IMR-90 (cell line): ENCODE data around the gene CAPNS2. TPM values are rescaled to one million over a fixed set of nuclear protein-coding genes. Genes with fewer than 3 reads are reported as not detected.

Source experiments
- ATAC-seq: fragments of 200-7000 bp; cut with Tn5 transposase; 2 replicates; pipeline ENCODE4 v1.9.1; 2020; ENCODE audit warnings: low read depth, mild to moderate bottlenecking, moderate library complexity
- BruUV-seq: library from RNA; stranded (reverse); fragments of 400-500 nt; replicated peaks from 2 replicates; lab custom pipeline; 2021; lab: Mats Ljungman, UMichigan
- CTCF ChIA-PET: fragments of 300-600 bp; formaldehyde crosslinking; extraction: SDS; loops from one replicate; lab custom pipeline; 2021; ENCODE audit warnings: antibody characterized with exemption; lab: Yijun Ruan, JAX
- POLR2A ChIA-PET: fragments of 300-600 bp; sonication (Branson Sonifier 250); formaldehyde crosslinking; loops from one replicate; lab custom pipeline; 2022; ENCODE audit warnings: antibody characterized with exemption; ENCODE audit not compliant: unreplicated experiment; lab: Charles Lee
- DNase-seq: peaks from one replicate; pipeline ENCODE4 v3.0.0; 2013
- H2AFZ ChIP-seq: replicated peaks from 2 replicates; pipeline ENCODE3; 2013; ENCODE audit warnings: low read length, mild to moderate bottlenecking; ENCODE audit not compliant: poor library complexity
- H2AK5ac ChIP-seq: 2 replicates; pipeline ENCODE4 v1.6.1; 2013; ENCODE audit warnings: low read depth, low read length, inconsistent platforms
- H2AK9ac ChIP-seq: replicated peaks from 2 replicates; pipeline ENCODE3; 2013; ENCODE audit warnings: mild to moderate bottlenecking, low read depth, low read length, moderate library complexity; ENCODE audit not compliant: poor library complexity
- H2BK120ac ChIP-seq: 2 replicates; pipeline ENCODE4 v1.6.1; 2013; ENCODE audit warnings: low read depth, low read length, inconsistent platforms
- H2BK15ac ChIP-seq: 3 replicates; pipeline ENCODE4 v1.6.1; 2013; ENCODE audit warnings: low read depth, low read length, inconsistent platforms
- H2BK20ac ChIP-seq: 2 replicates; pipeline ENCODE4 v1.6.1; 2013; ENCODE audit warnings: low read depth, mild to moderate bottlenecking, inconsistent platforms, low read length, moderate library complexity
- H2BK5ac ChIP-seq: 2 replicates; pipeline ENCODE4 v1.6.1; 2013; ENCODE audit warnings: mild to moderate bottlenecking, low read depth, low read length, inconsistent platforms; ENCODE audit not compliant: poor library complexity, severe bottlenecking
- H3K14ac ChIP-seq: replicated peaks from 2 replicates; pipeline ENCODE4 v1.6.1; 2013; ENCODE audit warnings: low read depth, low read length, inconsistent platforms
- H3K18ac ChIP-seq: 2 replicates; pipeline ENCODE4 v1.6.1; 2013; ENCODE audit warnings: low read depth, low read length, control low read depth
- H3K23ac ChIP-seq: 2 replicates; pipeline ENCODE4 v1.6.1; 2013; ENCODE audit warnings: low read depth, low read length, inconsistent platforms
- H3K27ac ChIP-seq: 2 replicates; pipeline ENCODE4 v1.5.1; 2013; ENCODE audit warnings: mild to moderate bottlenecking, control low read depth, low read length; ENCODE audit not compliant: insufficient read depth
- H3K27me3 ChIP-seq: 2 replicates; pipeline ENCODE4 v1.6.1; 2013; ENCODE audit warnings: low read length; ENCODE audit not compliant: control insufficient read depth, insufficient read depth
- H3K36me3 ChIP-seq: 2 replicates; pipeline ENCODE4 v1.6.1; 2013; ENCODE audit warnings: low read length, mixed read lengths; ENCODE audit not compliant: control insufficient read depth, insufficient read depth
- H3K4ac ChIP-seq: 2 replicates; pipeline ENCODE4 v1.6.1; 2013; ENCODE audit warnings: low read depth, low read length, inconsistent platforms
- H3K4me1 ChIP-seq: 2 replicates; pipeline ENCODE4 v1.6.1; 2013; ENCODE audit warnings: low read length, mixed read lengths; ENCODE audit not compliant: control insufficient read depth, insufficient read depth
- H3K4me2 ChIP-seq: 2 replicates; pipeline ENCODE4 v1.6.1; 2013; ENCODE audit warnings: low read depth, mild to moderate bottlenecking, control low read depth, low read length, moderate library complexity
- H3K4me3 ChIP-seq: 2 replicates; pipeline ENCODE4 v1.5.1; 2013; ENCODE audit warnings: low read depth, mild to moderate bottlenecking, control low read depth, low read length, moderate library complexity; ENCODE audit not compliant: insufficient read depth
- H3K56ac ChIP-seq: 2 replicates; pipeline ENCODE4 v1.6.1; 2013; ENCODE audit warnings: low read length, inconsistent platforms; ENCODE audit not compliant: insufficient read depth; ENCODE audit errors: extremely low read depth
- H3K79me1 ChIP-seq, 2 experiments: 2 replicates each; pipeline ENCODE4 v1.6.1; 2013; ENCODE audit warnings: low read length in 2 of 2, inconsistent platforms in 1 of 2, low read depth in 1 of 2
- H3K9ac ChIP-seq: 2 replicates; pipeline ENCODE4 v1.6.1; 2013; ENCODE audit warnings: low read depth, low read length, control low read depth
- H3K9me1 ChIP-seq: 2 replicates; pipeline ENCODE4 v1.6.1; 2013; ENCODE audit warnings: low read length, inconsistent platforms; ENCODE audit not compliant: insufficient read depth
- H3K9me3 ChIP-seq: 2 replicates; pipeline ENCODE4 v1.6.1; 2013; ENCODE audit warnings: low read length; ENCODE audit not compliant: control insufficient read depth, insufficient read depth
- H4K20me1 ChIP-seq: 2 replicates; pipeline ENCODE4 v1.6.1; 2013; ENCODE audit warnings: low read length, inconsistent platforms; ENCODE audit not compliant: insufficient read depth
- H4K5ac ChIP-seq: 2 replicates; pipeline ENCODE4 v1.6.1; 2013; ENCODE audit warnings: mild to moderate bottlenecking, low read depth, low read length, control low read depth
- H4K8ac ChIP-seq, 2 experiments: 2 replicates each; pipeline ENCODE4 v1.6.1; 2013; ENCODE audit warnings: low read depth in 2 of 2, low read length in 2 of 2, control low read depth in 1 of 2, inconsistent platforms in 1 of 2
- H4K91ac ChIP-seq: 2 replicates; pipeline ENCODE4 v1.6.1; 2013; ENCODE audit warnings: low read depth, low read length, inconsistent platforms; ENCODE audit not compliant: insufficient read depth
- BHLHE40 ChIP-seq: fragments of 150-350 bp; IDR thresholded peaks from 2 replicates; pipeline ENCODE4 v1.6.1; 2016; ENCODE audit warnings: mild to moderate bottlenecking, low read depth, low read length
- CEBPB ChIP-seq: IDR thresholded peaks from 2 replicates; pipeline ENCODE4 v1.6.1; 2012; ENCODE audit warnings: low read depth, low read length, improper control_type of control experiment
- NFE2L2 ChIP-seq: fragments of 150-350 bp; IDR thresholded peaks from 2 replicates; pipeline ENCODE4 v1.6.1; 2016; ENCODE audit warnings: low read depth, mild to moderate bottlenecking, low read length
- RAD21 ChIP-seq: IDR thresholded peaks from 2 replicates; pipeline ENCODE4 v1.6.1; 2012; ENCODE audit warnings: low read length, improper control_type of control experiment
- RCOR1 ChIP-seq: IDR thresholded peaks from 2 replicates; pipeline ENCODE4 v1.6.1; 2012; ENCODE audit warnings: mild to moderate bottlenecking, low read length, improper control_type of control experiment; ENCODE audit not compliant: insufficient replicate concordance
- WGBS, 2 experiments: methylation state at CpG; one replicate each; pipeline versions ENCODE4 v1.1.5 to v1.1.7; 2013; ENCODE audit warnings: missing lambda C conversion rate in 2 of 2; ENCODE audit not compliant: insufficient read length in 1 of 2; ENCODE audit errors: extremely low coverage in 2 of 2; 5-methylcytosine and 5-hydroxymethylcytosine counted together
- dilution Hi-C: fragments of 300-500 bp; cut with HindIII; formaldehyde crosslinking; loops from one replicate; pipeline ENCODE4 v1.14.3; 2018; ENCODE audit warnings: low sequenced_read_pairs; ENCODE audit not compliant: unreplicated experiment
- in situ Hi-C: fragments of 300-500 bp; cut with MboI; formaldehyde crosslinking; loops from 3 replicates; pipeline ENCODE4 v1.14.3; 2019; ENCODE audit warnings: low sequenced_read_pairs, inconsistent platforms, mixed read lengths
- intact Hi-C: fragments of 100-400 bp; cut with micrococcal nuclease; formaldehyde crosslinking; loops from 2 replicates; pipeline ENCODE4 v1.10.0; 2022
- polyA plus RNA-seq, 3 experiments: library from polyadenylated mRNA; depleted of rRNA; stranded (reverse); fragments of >200 nt; gene quantifications; 2 replicates each; pipeline ENCODE4 v1.2.3, GENCODE V29; 2012; ENCODE audit warnings: low replicate concordance in 1 of 3
- total RNA-seq: library from RNA; depleted of rRNA; stranded (reverse); fragments of >200 nt; gene quantifications from 2 replicates; pipeline ENCODE4 v1.2.3, GENCODE V29; 2012

CAPNS2 gene
- total and polyA plus RNA-seq, 2 of the 4 experiments (the other 2 are of a cell fraction): 0.09 to 0.72 TPM

- Histone ChIP-seq H2AK5ac (no peak overlapping the region), H3K23ac (no peak overlapping the region), H2BK120ac (no peak overlapping the region), H3K79me1 (no peaks in the 10 kb centered on the region), H3K9ac (no peak overlapping the region), H4K91ac (no peak overlapping the region), H3K27ac (no peak overlapping the region), H2BK15ac (no peak overlapping the region), H3K4me3 (no peak overlapping the region), H3K9me1 (no peaks in the 10 kb centered on the region), H3K4me1 (no peaks in the 10 kb centered on the region), H4K5ac (no peak overlapping the region), H3K18ac (no peak overlapping the region), H3K36me3 (no peaks in the 10 kb centered on the region), H2AK9ac (no peak overlapping the region), H3K14ac (no peak overlapping the region), H3K27me3 (no peaks in the 10 kb centered on the region), H2AFZ (no peak overlapping the region), H2BK5ac (no peak overlapping the region), H3K4ac (no peak overlapping the region), H3K56ac (no peak overlapping the region), H2BK20ac (no peak overlapping the region), H3K4me2 (no peak overlapping the region), H3K9me3 (no peaks in the 10 kb centered on the region), H4K20me1 (no peaks in the 10 kb centered on the region), H4K8ac (no peak overlapping the region)
- WGBS, 2 experiments: no CpG with 5 or more reads among the region's 1 CpG
- TF ChIP-seq BHLHE40: no peak
- no peak for TF ChIP-seq CEBPB
- no peak for TF ChIP-seq RAD21
- no peak for TF ChIP-seq RCOR1
- TF ChIP-seq NFE2L2: no peak
- ATAC-seq (no peak), DNase-seq (no peak)
- dilution Hi-C loops (no loop called here), in situ Hi-C loops (no loop called here), intact Hi-C loops (no loop called here)
- POLR2A ChIA-PET: no interaction called here
- no TSS peak for BruUV-seq
- CTCF ChIA-PET: no interaction called here
These were observed 44.7 kb upstream of the CAPNS2 start for GRCh38 chr16:55521792-55522191.
